GM19324 (cell line): Measurements from ENCODE around the gene OST4.
A peak's percentile ranks its signal among the peaks of the same experiment; 100 is the strongest.

Experiments used
- ATAC-seq: cut with Tn5 transposase; IDR thresholded peaks from one replicate; pipeline ENCODE4 v1.9.1; 2021; ENCODE audit warnings: mild to moderate bottlenecking, moderate library complexity; ENCODE audit not compliant: unreplicated experiment, low FRiP score

Gene OST4

GRCh38 chr2:27058210-27058609, 13.2 kb downstream of the OST4 start:
- no peak for ATAC-seq

DNA sequence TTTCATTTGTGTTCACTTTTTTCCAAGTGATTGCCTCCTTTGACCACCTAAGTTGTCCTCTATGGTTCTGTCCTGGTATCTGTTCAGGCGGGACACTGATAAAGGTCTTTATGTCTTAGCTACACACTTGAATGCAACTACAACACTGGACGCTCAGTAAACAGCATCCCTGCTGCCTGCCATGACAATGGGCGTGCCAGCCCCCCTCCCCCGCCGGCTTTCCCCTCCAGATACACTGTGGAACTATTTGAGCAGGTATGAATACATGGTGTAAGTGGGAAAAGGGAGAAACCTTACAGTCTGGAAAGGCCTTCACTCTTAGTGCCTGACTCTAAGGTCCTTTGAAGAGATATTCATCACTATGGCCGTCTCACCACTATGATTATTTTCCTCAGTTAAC, 14.3 kb downstream of the OST4 start:
- no peak for ATAC-seq

GRCh38 chr2:27054721-27055120, 16.7 kb downstream of the OST4 start:
- ATAC-seq, result no peak

DNA sequence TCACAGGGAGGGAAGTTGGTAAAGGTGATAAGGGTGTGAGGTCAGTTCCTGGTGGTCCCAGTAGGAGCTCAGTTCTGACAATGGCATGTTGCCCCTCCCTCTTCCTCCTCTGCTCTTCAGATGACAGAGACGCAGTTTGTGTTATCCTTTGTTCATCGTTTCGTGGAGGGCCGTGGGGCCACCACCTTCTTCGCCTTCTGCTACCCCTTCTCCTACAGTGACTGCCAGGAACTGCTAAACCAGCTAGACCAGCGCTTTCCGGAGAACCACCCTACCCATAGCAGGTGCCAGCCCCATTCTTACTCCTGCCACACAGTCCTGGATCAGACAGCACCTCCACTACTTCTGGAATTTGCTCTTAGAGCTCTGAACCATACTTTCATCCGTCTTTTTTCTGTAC, 17.7 kb downstream of the OST4 start:
- ATAC-seq, result no peak

GRCh38 chr2:27053321-27053720, 18.1 kb downstream of the OST4 start:
- no peak for ATAC-seq

DNA sequence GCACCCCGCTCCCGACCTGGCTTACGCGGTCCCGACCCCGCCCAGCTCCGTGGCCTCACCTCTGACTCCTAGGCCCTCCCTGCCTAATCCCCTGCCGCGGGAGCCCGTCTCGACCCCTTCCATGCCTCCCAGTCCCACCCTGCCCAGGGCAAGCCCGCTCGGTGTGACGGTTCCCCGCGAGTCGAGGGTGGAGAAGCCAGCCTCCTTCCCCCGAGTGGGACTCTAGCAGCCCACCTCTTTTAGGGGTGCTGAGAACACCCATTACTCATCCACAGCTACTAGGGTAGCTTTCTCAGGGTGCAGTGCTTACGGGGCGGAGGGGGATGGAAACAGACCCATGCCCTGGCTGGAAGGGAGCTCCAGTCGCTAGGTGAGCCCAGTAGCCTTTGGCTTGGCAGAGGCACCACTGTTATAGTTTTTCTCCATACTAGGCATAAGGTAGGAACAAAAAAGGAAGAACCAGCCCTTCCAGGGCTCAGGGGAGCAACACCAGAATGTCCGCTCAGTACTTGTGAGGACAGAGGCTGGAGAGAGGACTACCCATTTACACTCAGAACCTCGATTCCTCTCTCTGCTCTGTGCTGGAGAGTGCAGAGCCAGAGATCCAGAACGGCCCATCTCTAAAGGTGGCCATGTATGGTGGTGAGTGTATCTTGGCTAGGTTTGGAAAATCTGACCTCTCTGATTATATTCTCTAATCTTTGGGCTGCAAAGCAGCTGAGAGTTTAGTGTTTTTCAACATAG, 19.4 kb downstream of the OST4 start:
- no peak for ATAC-seq

DNA sequence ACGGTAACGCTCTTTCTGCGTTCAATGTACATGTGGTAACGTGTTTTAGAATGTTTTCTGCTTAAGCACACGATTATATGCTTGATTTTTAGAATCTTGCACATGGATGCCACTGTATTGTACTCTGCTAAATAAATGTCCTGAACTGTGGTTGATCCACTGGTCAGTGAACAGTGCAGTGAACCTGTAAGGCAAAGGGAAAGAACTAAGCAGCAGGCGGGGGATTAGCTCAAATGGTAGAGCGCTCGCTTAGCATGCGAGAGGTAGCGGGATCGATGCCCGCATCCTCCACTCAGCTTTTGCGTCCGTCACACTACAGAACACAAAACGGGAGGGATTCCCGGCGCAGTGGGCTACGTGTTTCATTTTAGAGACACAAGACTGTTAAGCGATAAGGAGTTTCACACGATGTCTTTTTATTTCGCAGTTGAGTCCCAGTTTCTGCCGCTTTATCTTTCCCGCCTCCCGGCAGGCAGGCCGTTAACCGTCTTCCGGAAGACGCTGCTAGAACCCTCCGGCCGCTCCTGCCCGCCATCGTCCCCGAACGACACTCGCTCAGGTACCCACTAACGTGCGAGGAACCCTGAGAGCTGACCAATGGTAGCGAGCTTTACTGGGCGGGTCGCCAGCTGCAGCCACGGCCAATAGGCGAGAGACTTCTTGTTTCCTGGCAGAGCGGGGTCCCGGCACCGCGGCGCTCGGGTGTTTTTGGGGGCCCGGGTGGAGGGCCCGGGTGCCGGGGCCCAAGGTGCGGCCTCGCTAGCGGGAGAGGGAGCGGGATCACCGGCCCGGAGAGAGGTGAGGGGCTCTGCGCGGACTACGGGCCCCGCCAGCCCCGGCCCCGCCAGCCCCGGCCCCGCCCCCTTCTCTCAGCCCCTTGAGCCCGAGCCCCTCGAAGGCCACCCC, 20.2 kb downstream of the OST4 start, which contains the start of gene AGBL5:
Gene AGBL5 (plus strand): TSS at position 673 of the 906 bp plus-strand sequence. CDS start 1,291 bp downstream, outside the sequence.
- ATAC-seq, result peak; percentile 73

GRCh38 chr2:27050281-27050995, 21.0 kb downstream of the OST4 start:
- peak; percentile 43 for ATAC-seq

DNA sequence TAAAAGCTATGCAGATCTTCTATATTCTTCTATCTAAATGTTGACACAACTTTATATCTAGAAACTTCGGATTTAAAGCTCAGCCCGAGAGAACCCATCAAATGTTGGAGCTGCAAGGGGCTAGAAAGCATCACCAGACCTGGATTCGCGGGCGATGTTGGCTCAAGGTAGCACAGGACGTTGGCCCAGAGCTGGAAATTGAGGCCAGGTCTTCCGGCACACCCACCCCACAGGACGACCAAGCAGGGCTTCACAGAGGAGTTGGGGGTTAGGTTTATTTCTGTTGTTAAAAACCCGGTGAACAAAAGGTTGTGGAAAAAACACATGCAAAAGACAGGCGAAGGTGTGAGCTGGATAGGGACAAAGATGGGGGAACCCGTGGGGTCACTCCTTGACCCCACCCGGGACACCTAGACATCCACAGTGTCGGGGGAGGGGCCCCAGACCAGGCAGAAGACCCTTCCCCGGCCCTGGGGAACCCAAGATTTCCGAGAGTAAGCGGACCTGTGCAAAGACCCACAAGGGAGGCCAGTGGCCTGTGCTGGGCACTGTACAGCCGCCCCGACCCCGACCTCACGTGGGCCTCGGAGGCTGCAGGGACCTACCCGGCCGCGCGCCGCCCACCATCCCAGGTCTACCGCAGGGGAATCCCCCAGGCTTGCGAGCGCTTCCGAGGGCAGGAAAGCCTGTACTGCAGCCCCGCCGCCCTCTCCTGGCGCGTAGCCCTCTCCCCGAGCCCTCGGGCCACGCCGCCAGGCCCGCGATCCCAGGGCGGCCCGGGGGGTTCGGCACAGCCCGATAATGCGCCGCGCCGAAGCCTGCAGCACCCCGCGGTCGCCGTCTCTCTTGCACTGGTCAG, 21.8 kb downstream of the OST4 start:
- peak; percentile 10 for ATAC-seq

DNA sequence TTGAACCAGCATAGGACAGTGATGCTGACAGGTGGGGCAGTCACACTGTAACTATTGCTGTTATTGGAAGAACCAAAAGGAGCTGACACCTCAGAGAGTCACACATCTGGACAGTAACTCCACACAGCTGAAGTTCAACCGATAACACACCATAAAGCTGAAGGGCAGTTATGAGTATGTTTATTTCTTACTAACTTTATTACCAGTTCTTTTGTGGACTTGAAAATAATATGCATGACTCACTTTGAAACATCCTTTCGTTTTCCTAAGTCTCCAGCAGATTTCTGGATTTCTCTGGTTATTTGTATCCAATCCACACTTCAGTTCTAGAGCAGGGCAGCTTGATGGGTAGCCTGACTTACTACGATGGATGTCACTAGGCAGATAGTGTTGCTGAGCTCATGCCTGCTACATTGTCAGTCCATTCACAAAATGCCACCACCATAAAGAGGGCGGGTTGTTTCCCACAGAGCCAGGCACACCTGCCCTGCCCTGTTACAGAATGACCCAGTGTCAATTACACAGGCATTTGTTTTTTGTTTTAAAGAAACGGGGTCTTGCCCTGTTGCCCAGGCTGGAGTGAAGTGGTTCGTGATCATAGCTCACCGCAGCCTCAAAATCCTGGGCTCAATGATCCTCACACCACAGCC, 28.3 kb downstream of the OST4 start:
- ATAC-seq, result no peak

DNA sequence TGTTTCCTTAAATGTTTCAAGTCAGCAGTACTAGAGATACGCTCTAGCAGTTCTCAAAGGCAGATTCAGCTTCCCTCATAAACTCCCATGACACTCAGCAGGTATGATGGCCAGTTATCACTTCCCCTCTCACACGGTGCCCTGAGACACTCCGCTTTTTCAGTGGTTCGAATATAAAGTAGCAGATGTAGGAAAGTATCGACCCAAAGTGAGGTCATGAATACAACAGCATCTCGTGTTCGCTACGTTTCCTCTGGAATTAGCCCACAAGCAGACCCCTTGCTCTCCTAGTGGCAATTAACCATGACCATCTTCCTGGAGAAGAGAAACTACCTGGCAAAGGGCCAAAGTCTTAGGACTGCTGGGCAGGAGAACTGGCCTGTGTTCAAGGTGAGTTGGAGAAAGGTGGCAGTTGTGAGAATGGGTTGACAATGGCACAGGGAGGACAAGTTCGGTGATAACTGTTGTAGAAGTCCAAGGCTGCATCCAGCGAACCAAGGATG, 29.2 kb downstream of the OST4 start:
- ATAC-seq, result no peak

- no peak for ATAC-seq
These were observed 29.7 kb downstream of the OST4 start for GRCh38 chr2:27041752-27042151.

DNA sequence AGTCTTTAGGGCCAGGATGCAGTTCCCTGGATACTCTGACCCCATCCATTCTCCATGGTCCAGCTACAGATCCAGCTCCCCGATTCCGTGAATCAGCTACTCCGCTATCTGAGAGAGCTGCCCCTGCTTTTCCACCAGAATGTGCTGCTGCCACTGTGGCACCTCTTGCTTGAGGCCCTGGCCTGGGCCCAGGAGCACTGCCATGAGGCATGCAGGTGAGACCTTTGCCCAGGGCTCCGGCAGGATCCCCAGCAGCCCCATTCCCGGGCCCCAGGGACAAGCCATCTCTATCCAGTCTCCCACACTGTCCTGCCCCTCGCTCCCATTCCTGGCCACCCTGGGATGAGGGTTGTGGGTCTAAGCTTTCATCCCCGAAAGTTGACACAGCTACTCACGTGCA, 31.2 kb downstream of the OST4 start:
- no peak for ATAC-seq

- ATAC-seq, result no peak
These were observed 31.6 kb downstream of the OST4 start for GRCh38 chr2:27039871-27040270.

DNA sequence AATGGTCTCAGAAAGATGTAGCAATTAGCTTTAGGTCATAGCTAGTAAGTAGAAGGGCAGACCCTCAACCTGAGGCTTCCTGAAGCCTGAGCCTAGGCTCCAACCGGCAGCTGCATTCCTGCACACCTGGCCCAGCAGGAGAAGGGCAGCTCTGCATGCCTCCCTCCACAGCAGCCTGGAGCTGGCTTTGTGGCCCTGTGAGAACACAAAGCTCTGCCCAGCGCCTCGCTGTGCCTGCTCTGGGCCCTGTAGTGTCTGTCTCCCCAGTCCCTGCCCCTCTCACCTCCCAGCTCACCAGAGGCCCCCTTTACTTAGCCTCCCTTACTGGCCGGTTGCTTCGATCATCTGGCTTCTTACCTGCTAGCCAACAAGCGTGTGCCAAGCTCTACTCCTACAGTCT, 32.0 kb downstream of the OST4 start:
- no peak for ATAC-seq

DNA sequence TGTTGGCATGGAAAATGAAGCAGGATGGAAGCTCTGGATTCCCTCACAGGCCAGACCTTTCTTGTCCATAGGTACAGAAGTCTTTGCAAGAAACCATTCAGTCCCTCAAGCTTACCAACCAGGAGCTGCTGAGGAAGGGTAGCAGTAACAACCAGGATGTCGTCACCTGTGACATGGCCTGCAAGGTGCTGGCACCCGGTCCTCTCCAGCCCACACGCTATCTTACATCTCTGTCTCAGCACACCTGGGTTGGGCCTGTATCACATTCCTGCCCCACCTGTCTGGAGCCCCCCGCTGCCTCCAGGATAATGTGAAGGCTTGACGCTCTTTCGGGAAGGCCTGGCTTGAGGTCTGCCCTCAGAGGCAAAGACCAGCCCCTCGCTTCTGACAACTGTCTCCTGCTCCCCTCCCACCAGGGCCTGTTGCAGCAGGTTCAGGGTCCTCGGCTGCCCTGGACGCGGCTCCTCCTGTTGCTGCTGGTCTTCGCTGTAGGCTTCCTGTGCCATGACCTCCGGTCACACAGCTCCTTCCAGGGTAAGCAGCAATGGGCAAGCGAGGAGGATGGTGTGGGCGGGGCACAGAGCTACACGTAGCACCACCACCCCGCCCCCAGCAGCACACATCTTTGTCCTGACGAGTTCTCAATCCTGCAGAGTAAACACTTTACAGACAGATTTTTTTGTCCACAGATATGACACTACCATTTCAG, 32.7 kb downstream of the OST4 start:
- ATAC-seq, result no peak

- ATAC-seq, result no peak
These were observed 33.4 kb downstream of the OST4 start for GRCh38 chr2:27038012-27038411.

GRCh38 chr2:27033253-27033852, 38.1 kb downstream of the OST4 start:
- ATAC-seq, result no peak
